ENCODE measurements around the gene KIF1A. TPM values are rescaled to one million over a fixed set of nuclear protein-coding genes. Genes with fewer than 3 reads are reported as not detected.

KIF1A gene
- total RNA-seq: not detected in 2 replicates

DNA sequence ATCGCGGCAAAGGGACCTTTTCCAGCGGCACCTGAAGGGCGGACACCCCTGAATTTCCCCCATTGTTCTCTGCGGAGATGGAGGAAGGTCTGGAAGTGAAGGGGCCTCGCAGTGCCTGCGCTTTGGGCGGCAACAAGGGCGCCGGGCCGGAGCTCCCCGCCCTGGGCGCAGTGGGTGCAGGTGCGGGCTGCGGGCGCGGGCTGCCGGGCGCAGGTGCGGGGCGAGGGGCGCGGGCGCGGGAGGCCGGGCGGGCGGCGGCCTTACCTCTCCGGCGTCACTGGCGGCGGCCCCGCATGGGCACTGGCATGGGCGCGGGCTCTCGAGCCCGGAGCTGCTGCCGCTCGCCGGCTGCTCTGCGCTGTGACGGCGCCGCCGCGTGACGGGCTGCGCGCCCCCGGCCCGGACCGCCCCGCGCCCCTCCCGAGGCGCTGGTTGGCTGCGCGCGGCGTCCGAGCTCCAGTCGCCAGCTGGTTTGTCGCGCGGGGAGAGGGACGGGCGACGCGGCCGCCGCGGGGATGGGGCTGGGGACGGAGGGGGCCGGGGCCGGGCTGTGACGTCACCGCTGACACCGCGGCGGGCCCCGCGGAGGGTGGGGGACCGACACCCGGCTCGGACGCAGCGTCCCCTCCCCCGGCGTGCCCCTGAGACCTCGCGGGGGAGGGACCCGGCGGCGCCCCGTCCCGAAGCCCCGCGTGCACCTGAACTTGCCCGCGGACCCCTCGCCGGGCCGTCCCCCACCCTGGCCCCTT is at the start of gene KIF1A:
TSS of gene KIF1A (minus strand) at position 362 of the 749 bp plus-strand sequence. CDS start 22,467 bp downstream, outside the sequence.
- peak; percentile 28 for ATAC-seq (ENCODE audit: low read depth)
- no peak within 1 kb of the TSS for H3K27ac Mint-ChIP-seq
- ChIA-PET CTCF (no interaction called here), POLR2A (interaction anchor here (0.9 kb wide), 1 partner anchor 434 kb away, joined by 3 read pairs; no protein-coding TSS in a partner anchor)
- peak within 1 kb of the TSS; percentile 32 for H3K4me3 Mint-ChIP-seq
- DNase-seq: no peak
- peaks cover 5% of the 10 kb centered on the region for H3K9me3 Mint-ChIP-seq
- peaks cover 47% of the 10 kb centered on the region for H3K27me3 Mint-ChIP-seq
- H3K36me3 Mint-ChIP-seq (ENCODE audit: low read depth): no peaks in the 10 kb centered on the region
- peaks cover 5% of the 10 kb centered on the region for H3K4me1 Mint-ChIP-seq
- TF ChIP-seq, protein P1, sequence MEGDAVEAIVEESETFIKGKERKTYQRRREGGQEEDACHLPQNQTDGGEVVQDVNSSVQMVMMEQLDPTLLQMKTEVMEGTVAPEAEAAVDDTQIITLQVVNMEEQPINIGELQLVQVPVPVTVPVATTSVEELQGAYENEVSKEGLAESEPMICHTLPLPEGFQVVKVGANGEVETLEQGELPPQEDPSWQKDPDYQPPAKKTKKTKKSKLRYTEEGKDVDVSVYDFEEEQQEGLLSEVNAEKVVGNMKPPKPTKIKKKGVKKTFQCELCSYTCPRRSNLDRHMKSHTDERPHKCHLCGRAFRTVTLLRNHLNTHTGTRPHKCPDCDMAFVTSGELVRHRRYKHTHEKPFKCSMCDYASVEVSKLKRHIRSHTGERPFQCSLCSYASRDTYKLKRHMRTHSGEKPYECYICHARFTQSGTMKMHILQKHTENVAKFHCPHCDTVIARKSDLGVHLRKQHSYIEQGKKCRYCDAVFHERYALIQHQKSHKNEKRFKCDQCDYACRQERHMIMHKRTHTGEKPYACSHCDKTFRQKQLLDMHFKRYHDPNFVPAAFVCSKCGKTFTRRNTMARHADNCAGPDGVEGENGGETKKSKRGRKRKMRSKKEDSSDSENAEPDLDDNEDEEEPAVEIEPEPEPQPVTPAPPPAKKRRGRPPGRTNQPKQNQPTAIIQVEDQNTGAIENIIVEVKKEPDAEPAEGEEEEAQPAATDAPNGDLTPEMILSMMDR (IDR thresholded peaks at IDR 0.05): no peak
- intact Hi-C loops (cut with micrococcal nuclease): no loop called here

- intact Hi-C loops (cut with micrococcal nuclease): no loop called here
- H3K27ac Mint-ChIP-seq: no peak overlapping the region
- H3K4me1 Mint-ChIP-seq: no peaks in the 10 kb centered on the region
- no peak for ATAC-seq (ENCODE audit: low read depth)
- DNase-seq: no peak
- CTCF ChIA-PET: no interaction called here
- no peaks in the 10 kb centered on the region for H3K36me3 Mint-ChIP-seq (ENCODE audit: low read depth)
- no peak overlapping the region for H3K4me3 Mint-ChIP-seq
- H3K9me3 Mint-ChIP-seq: no peaks in the 10 kb centered on the region
- TF ChIP-seq, protein P1 (IDR thresholded peaks at IDR 0.05): no peak
- peaks cover 19% of the 10 kb centered on the region for H3K27me3 Mint-ChIP-seq
- POLR2A ChIA-PET: no interaction called here
Observed at GRCh38 chr2:240869109-240869955, 49.3 kb upstream of the KIF1A start.

- ChIA-PET POLR2A (no interaction called here), CTCF (no interaction called here)
- H3K4me3 Mint-ChIP-seq: no peak within 1 kb of the TSS
- no peaks in the 10 kb centered on the region for H3K36me3 Mint-ChIP-seq (ENCODE audit: low read depth)
- H3K4me1 Mint-ChIP-seq: no peaks in the 10 kb centered on the region
- H3K27me3 Mint-ChIP-seq: peaks cover 26% of the 10 kb centered on the region
- no peaks in the 10 kb centered on the region for H3K9me3 Mint-ChIP-seq
- ATAC-seq (ENCODE audit: low read depth) (no peak), DNase-seq (no peak)
- TF ChIP-seq, protein P1 (IDR thresholded peaks at IDR 0.05): no peak
- no peak within 1 kb of the TSS for H3K27ac Mint-ChIP-seq
- intact Hi-C loops (cut with micrococcal nuclease): no loop called here
Observed at GRCh38 chr2:240868286-240869108, 48.5 kb upstream of the KIF1A start, which contains the start of gene AGXT. Gene AGXT, plus strand, starts transcription at chr2:240868824. Its CDS starts 42 bp downstream, at chr2:240868866.

DNA sequence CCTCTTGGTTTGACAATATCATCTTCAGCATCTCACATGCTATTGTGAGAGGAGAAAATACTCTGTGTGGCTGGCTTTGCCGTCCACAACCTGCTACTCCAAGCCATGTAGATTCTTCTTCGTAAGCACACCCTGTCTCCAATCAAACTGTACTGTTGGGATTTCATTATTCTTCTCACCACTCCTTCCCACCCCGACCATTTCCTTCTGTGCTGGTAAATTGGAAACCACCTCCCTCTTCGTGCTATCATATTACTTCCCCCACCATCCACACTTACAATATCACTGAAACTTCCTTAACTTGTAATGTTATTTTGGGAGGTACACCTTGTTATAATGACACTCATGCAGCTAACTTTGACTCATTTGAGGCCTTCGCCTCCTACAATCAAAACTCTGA is 45.4 kb upstream of the KIF1A start:
- TF ChIP-seq, protein P1 (IDR thresholded peaks at IDR 0.05): no peak
- H3K27ac Mint-ChIP-seq: no peak overlapping the region
- H3K4me1 Mint-ChIP-seq: no peaks in the 10 kb centered on the region
- ChIA-PET CTCF (no interaction called here), POLR2A (no interaction called here)
- H3K27me3 Mint-ChIP-seq: peaks cover 34% of the 10 kb centered on the region
- H3K9me3 Mint-ChIP-seq: no peaks in the 10 kb centered on the region
- DNase-seq (no peak), ATAC-seq (ENCODE audit: low read depth) (no peak)
- intact Hi-C loops (cut with micrococcal nuclease): no loop called here
- no peak overlapping the region for H3K4me3 Mint-ChIP-seq
- H3K36me3 Mint-ChIP-seq (ENCODE audit: low read depth): no peaks in the 10 kb centered on the region
